GM12891 (cell line): ENCODE measurements around the gene SIX1.

Source experiments
- POLR2A ChIP-seq: IDR thresholded peaks from 2 replicates; pipeline ENCODE4 v1.6.1; 2011; ENCODE audit warnings: low read depth, low read length, control low read depth
- POLR2AphosphoS5 ChIP-seq: IDR thresholded peaks from 2 replicates; pipeline ENCODE4 v1.6.1; 2011; ENCODE audit warnings: low read depth, low read length, control low read depth

DNA sequence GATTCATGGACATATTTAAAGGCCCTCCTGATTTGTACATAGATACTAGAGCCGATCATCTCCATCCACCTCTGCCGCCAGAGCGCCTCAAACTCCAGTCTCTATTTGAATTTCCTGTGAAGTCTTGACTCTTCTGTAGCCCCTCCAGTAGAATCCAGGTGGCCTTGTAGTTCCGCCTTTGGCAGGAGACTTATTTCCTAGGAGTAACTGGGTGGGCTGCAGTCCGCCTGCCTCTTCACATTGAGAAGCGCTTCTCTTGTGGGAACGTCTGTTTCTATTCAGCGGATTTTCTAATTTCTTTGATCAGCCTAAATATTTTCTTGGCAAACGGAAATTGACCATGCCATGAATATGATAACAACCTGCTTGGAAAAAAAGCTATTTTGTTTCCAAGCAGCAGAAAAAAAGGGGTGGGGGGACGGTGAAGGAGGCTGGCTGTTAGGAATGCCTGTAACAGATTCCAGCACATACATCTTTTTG is 9.0 kb upstream of the SIX1 start:
- TF ChIP-seq POLR2AphosphoS5: no peak
- TF ChIP-seq POLR2A: no peak
